NCI-H345 treated with DMSO at 0.1 percent for 48 hours (cell line): ENCODE measurements around the gene BPNT1.

Experiments
- DNase-seq: peaks from one replicate; lab custom pipeline; 2025; ENCODE audit not compliant: unreplicated experiment; lab: John Stamatoyannopoulos, UW

The BPNT1 gene

DNA sequence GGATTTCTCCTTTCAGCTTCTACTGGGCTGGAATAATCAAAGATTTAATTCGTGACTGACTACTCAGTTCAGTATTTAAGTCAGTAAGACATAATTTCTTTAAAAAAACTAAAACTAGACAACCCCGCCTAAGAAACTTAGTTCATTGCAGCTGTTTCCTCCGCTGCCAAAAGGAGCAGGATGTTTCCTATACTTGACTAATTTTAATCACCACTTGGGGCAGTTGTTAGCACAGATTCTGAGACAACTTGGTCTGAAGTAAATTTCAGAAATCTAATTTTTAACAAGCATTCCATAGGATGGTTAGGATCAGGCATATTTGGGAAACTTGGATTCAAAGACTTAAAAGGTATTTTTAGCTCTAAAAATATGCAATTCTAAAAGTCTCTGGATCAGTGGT lies 77.3 kb downstream of the BPNT1 start:
- no peak for DNase-seq

DNA sequence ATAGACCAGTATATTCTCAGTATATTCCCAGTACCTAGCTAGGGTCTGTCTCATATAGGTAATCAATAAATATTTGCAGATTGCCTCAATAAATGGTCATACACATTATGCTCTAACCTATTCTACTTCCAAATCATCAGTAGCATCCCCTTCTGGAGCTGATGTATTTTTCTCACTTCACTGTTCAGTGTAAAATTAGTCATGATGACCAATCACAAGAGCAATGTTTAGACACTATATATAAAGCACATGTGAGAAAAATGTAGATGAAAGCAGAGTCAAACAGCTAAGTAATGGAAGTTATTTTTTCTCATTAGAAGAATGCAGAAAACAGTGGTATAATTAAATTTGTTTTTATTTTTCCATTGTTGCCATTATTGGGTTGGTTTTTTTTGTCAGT lies 78.0 kb downstream of the BPNT1 start:
- DNase-seq, result no peak
